ENCODE data around the gene PIM3. TPM values are rescaled to one million over a fixed set of nuclear protein-coding genes. Genes with fewer than 3 reads are reported as not detected.

Gene PIM3
- polyA plus RNA-seq, 1 donor, result 13.4 TPM

GRCh38 chr22:49928185-49928495, 32.4 kb upstream of the PIM3 start:
- no peak for DNase-seq (ENCODE audit: low read depth)

DNA sequence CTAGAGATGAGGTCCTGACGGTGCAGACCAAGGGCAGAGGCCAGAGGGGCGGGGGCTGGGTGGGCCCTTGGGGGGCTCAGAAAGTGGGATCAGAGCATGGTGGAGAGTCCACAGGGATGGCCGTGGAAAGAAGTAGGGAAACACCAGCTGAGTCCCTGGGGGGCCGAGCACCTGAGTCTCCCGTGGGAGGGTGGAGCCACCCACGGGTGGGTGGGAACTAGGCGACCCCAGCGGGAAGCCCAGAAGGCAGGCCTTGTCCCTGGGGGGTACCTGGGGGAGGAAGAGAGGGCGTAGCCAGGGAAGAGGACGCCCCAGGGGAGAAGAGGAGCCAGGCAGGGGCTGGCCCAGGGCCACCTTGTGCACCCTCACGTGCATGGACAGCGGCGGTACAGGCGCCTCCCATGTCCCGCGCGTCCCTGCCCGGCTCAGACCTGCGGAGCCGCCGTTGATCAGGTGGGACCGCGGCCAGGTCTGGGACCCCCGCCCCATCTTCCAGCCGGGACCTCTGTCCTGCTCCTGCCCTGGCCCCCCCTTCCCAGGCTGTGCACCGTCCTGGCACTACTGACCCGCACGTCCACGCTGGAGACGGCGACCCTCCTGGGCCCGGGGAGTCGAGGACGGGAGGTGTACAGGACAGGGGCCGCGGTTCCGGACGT, 31.9 kb upstream of the PIM3 start:
- DNase-seq (ENCODE audit: low read depth), result no peak

GRCh38 chr22:49929211-49929979, 31.2 kb upstream of the PIM3 start:
- no peak for DNase-seq (ENCODE audit: low read depth)

GRCh38 chr22:49929994-49930575, 30.5 kb upstream of the PIM3 start:
- DNase-seq (ENCODE audit: low read depth), result no peak

DNA sequence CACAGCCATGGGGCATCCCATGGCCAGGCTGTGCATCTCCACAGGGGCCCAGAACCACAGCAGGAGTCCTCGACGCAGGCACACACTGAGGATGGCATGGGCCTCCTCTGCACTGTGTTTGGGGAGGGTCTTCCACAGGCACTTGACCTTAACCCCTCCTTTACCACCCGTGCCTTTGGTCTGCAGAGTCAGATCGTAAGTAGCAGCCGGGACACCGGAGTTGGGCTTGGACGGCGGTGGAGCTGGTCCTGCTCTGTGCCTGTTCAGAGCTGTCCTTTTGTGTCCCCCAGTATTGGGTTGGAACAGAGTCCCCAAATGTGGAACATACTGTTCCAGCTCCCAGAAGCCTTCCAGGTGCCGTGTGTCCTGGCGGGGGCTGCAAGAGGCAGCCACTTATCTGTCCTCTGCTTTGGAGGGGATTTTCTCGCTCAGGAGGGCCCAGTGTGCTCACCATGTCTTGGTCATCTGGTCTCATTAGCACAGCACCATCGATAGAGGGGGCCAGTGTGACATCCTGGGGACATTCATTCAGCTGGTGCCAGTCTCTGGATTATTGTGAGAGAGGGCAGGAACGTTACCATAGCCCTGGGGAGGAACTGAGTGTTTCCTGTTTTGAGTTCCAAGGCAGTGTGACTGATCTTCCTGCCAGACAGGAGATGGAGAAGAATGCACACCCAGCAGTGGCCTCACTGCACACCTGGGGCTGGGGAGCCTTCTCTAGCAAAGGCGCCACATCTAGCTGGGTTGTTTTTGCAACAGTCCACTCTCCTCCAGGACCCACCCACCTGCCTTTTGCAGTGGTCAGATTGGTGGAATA, 29.8 kb upstream of the PIM3 start:
- DNase-seq (ENCODE audit: low read depth), result no peak

DNA sequence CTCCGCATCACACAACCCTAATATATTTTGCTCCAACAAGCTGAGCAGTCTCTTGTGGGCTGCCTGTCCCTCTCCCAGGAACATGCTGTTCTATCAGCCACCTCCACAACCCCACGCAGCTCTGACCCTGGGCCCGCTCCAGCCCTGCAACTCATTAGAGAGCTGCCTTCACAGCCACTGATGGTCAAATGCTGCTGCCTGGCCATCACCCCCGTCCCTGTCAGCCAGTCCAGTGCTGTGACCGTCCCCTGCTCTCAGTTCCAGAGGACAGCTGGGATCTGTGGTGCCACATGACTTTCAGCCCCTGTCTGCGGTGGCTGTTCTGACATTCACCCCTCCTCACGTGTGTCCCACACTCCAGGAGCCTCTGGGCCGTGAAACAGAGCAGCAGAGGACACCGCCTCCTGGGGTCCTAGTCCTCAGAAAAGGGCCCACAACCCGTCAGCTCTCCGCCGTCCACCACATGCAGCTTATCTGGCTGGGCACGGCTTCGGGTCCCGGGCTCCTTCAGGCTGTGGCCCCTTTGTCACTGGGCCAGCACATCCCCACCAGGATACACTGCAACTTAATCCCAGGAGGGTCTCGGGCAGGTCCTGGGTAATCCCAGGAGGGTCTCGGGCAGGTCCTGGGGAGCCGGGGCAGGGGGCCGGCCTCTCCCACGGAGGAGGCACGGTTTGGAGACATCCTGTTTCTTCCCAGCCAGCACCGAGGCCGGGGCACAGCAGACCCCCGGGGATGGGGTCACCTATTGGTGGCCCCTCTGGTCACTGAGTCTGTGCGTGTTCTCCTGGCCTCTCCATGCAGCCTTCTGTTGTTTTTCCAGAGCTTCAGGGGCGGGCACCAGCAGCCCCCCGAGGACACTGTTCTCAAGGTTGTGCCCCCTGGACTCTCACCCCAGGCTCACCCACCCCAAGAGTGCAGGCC, 27.1 kb upstream of the PIM3 start:
- DNase-seq (ENCODE audit: low read depth), result no peak

GRCh38 chr22:49934160-49934890, 26.2 kb upstream of the PIM3 start:
- DNase-seq (ENCODE audit: low read depth), result no peak

DNA sequence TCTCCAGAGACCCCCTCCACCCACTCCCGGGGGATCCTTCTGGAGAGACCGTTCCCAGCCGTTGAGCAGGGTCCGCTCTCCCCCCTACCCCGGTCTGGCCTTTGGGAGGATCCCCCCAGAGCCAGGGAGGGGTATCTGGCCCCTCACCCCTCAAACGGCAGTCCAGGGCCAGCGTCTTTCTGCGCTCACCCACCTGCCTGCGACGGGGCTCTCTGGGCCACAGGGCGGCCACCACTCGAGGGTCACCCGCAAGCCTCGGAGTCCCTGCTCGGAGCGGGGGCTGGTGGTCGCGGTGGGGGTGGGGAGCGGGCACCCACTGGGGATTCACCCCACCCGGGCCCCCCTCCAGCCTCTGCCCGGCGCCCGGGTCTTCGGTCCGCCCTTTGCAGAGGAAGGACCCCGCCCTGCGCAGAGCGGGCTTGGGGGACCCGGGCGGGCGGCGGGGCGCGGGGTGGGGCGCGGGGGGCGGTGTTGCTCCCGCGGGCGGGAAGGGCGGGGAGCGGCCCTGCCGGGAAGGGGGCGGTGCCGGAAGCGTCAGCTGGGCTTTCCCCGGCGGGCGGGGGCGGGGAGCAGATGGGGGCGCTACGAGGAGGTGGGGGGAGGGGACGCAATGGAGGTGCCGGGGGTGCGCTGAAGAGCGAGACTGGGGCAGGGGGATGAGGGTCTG, 25.5 kb upstream of the PIM3 start:
- no peak for DNase-seq (ENCODE audit: low read depth)

GRCh38 chr22:49935561-49935960, 25.0 kb upstream of the PIM3 start:
- DNase-seq (ENCODE audit: low read depth), result no peak

- DNase-seq (ENCODE audit: low read depth), result no peak
Measured at GRCh38 chr22:49936018-49936972, 24.3 kb upstream of the PIM3 start.

GRCh38 chr22:49936973-49937757, 23.4 kb upstream of the PIM3 start:
- DNase-seq (ENCODE audit: low read depth), result no peak

DNA sequence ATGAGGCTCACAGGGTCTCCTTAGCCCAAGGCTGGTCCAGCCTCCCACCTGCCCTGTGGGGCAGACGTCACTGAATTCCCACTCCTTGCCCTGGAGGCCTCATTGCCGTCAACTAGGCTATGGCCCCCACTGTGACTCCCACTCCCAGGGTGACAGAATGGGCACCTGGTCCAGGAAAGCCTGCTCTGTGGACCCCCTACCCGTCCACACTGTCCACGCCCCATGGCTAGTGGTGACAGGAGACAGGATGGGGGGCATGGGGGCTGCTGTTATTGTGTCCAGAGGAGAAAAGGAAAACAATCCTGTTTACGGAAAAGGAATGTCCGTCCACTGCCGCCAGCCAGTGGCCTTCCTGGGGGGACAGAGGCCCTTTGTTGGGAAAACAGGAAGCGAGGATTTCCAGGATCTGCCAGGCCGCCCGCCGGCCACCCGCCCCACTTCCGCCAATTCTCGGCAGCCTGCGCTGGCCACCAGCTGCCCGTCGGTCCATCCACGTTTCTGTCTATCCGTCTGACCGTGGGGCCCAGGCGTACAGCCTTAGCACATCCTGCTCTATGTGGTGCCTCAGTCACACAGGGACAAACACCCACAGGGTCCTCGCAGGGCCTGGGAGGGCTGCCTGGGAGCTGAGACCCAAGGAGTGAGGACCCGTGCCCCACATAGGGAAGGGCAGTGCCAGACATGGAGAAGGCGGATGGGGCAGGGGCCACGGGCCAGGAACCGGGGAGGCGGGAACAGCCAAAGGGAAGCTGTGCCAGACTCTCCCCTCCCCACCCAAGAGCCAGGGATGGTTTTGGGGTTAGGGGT, 22.6 kb upstream of the PIM3 start:
- DNase-seq (ENCODE audit: low read depth), result no peak

- DNase-seq (ENCODE audit: low read depth), result no peak
Measured at GRCh38 chr22:49938565-49939136, 21.9 kb upstream of the PIM3 start.

DNA sequence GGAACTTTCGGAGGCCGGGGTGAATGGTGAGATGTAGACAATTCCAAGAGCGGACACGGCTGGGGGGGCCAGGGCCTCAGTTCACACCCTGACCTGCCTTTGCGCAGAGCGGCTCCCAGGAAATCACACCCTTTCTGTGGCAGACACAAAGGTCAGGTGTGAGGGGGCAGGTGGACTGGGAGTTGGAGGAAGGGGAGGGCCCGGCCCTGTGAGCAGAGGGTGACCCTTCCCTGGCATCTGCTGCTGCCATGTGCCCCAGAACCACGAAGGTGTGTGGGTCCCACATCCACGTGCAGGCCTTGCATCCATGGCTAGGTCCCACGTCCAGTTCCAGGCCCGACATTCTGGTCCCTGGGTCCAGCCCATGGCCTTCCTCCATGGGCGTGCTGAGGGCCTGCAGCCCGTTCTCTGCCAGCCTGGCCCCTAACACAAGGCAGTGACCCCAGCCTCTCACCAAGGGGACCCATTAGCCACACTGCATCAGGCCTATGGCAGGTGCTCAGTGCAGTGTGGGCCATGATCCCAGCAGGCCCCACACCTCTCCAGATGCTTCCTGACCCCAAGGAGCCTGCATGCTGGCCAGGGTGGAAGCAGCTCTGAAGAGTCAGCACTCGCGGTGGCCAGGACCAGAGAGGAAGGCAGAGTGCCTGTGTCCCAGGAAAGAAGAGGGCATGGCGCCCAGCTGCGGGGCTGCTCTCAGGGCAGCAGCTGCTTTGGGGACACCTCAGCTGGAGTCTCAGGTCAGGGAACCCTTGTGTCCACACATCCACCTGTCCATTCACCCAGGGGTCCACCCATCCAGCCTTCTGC, 18.9 kb upstream of the PIM3 start:
- no peak for DNase-seq (ENCODE audit: low read depth)

DNA sequence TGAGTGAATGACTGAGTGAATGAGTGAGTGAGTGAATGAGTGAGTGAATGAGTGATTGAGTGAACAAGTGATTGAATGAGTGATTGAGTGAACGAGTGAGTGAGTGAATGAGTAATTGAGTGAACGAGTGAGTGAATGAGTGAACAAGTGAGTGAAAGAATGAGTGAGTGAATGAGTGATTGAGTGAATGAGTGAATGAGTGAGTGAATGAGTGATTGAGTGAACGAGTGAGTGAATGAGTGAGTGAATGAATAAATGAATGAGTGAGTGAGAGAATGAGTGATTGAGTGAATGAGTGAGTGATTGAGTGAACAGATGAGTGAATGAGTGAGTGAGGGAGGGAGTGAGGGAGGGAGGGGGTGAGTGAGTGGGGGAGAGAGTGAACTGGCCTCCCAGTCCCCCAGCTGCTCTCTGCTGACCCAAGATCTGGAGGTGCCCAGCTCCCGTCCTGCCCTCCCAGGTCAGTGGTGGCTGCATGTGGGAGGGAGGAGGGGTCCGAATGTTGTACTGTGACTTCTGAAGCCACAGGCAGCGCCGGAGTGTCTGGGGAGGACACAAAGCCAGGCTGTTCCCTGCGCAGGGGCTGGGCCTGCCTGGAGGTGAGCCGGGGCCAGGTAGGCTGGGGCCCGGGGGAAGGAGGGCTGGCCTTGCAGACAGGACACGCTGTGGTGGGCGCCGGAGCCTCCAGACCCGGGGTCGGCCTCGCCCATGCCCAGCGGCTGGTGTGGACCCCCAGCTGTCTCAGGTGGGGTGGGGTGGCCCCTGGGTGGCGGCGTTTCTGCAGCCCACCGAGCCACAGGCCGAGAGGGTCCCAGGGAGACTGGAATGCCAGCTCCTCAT, 17.8 kb upstream of the PIM3 start:
- DNase-seq (ENCODE audit: low read depth), result no peak

All from forelimb muscle (tissue), 1 donor.